GM18502 (cell line): ENCODE data around the gene RNF114.
"Not testable (repeated sequence)": the region's sequence is repeated elsewhere in the genome, so short reads cannot be mapped to it uniquely, and the experiment has no call there.

ENCODE experiments used
- ATAC-seq: cut with Tn5 transposase; IDR thresholded peaks from one replicate; pipeline ENCODE4 v1.9.1; 2021; ENCODE audit warnings: mild to moderate bottlenecking; ENCODE audit not compliant: unreplicated experiment, poor library complexity

RNF114 gene

GRCh38 chr20:49957089-49957938, 21.1 kb downstream of the RNF114 start:
- ATAC-seq: not testable (repeated sequence)

GRCh38 chr20:49961413-49961812, 25.2 kb downstream of the RNF114 start:
- ATAC-seq: no peak

GRCh38 chr20:49964964-49965780, 29.0 kb downstream of the RNF114 start:
- no peak for ATAC-seq

DNA sequence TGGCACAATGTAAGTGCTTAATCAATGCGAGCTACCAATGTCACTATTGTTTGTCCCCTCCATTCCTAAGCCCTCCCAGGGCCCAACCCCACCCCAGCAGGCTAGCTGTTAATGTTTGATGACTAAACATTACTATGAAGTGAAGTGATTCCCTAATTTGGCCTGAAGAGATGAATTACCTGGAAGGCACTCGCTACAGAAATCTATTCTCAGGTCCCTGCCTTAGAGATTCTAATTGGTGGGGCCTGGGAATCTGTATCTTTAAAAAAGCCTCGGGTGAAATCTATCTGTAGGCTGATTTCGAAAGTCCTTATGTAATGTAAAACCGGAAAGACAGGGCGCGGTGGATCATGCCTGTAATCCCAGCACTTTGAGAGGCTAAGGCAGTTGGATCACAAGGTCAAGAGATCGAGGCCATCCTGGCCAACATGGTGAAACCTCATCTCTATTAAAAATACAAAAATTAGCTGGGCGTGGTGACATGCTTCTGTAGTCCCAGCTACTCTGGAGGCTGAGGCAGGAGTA, 29.6 kb downstream of the RNF114 start:
- ATAC-seq: no peak

DNA sequence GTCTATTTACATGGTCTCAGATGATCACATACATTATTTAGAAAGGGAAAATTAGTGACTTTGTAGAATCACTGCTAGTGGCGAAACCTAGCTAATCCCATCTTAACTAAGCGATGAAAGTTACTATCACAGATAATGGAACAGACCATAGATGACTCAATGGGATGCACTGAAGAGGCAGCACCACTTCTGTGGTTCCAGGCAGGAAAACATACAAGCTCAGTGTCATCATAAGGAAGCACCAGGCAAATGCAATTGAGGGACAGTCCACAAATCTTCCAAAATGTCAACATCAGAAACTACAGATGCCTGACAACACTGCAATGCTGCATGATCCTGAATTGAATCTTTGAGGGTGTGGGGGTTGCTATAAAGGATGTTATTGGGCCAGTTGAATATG, 30.7 kb downstream of the RNF114 start:
- no peak for ATAC-seq

GRCh38 chr20:49969234-49969633, 33.0 kb downstream of the RNF114 start:
- ATAC-seq: no peak

- no peak for ATAC-seq
Measured at GRCh38 chr20:49969946-49970345, 33.7 kb downstream of the RNF114 start.

DNA sequence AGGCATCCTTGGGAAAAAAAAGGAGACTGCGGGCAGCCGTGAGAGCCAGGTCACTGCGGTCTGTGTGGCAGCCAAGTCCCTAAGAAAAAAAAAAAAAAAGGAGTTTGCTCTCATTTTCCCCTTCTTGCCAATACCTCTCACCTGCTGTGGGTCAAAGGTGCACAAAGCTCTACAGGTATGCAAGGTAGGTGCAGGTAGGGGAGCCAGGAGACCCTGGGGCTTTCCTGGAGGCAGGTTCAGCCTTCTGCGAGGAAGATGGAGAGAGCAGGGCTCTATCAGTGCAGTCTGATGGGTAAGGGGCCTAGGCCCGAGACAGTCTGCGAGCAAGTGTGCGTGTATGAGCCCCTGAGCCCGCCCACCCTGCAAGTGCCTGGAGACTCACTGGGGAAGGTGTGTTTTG, 34.3 kb downstream of the RNF114 start:
- no peak for ATAC-seq

- no peak for ATAC-seq
Measured at GRCh38 chr20:49973981-49974380, 37.8 kb downstream of the RNF114 start.

DNA sequence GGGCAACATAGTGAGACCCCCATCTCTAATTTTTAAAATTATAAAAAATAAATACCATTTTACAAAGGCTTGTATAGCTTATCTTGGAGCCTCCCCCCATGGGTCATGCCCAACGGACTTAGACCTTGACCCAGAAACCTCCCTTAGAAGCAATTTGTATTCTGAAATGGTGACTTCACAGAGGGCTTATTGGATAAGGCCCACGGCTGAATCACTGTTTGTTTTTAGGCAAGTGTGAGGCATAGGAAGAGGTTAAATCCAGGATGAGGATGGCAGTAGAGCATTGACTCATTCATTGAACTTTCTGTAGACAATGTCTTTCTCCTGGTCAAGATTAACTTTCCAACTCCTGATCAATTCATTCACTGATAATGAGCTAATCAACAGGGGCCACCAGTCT, 40.3 kb downstream of the RNF114 start:
- ATAC-seq: no peak

GRCh38 chr20:49977740-49978139, 41.5 kb downstream of the RNF114 start:
- not testable (repeated sequence) for ATAC-seq

DNA sequence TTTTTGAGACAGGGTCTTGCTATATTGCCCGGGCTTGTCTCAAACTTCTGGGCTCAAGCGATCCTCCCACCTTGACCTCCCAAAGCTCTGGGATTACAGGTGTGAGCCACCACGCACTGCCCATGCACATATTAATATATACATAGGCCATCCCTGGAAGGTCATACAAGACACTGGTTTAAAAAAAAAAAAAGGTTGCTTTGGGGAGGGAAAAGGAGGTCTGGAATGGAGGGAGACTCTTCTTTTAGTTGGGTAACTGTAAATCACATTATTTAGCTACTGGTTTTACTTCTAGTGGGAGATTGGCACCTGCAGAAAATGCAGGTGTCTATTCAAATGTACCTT, 42.5 kb downstream of the RNF114 start:
- no peak for ATAC-seq

GRCh38 chr20:49979030-49979832, 43.0 kb downstream of the RNF114 start:
- no peak for ATAC-seq

GRCh38 chr20:49980140-49981008, 44.2 kb downstream of the RNF114 start:
- ATAC-seq: no peak

DNA sequence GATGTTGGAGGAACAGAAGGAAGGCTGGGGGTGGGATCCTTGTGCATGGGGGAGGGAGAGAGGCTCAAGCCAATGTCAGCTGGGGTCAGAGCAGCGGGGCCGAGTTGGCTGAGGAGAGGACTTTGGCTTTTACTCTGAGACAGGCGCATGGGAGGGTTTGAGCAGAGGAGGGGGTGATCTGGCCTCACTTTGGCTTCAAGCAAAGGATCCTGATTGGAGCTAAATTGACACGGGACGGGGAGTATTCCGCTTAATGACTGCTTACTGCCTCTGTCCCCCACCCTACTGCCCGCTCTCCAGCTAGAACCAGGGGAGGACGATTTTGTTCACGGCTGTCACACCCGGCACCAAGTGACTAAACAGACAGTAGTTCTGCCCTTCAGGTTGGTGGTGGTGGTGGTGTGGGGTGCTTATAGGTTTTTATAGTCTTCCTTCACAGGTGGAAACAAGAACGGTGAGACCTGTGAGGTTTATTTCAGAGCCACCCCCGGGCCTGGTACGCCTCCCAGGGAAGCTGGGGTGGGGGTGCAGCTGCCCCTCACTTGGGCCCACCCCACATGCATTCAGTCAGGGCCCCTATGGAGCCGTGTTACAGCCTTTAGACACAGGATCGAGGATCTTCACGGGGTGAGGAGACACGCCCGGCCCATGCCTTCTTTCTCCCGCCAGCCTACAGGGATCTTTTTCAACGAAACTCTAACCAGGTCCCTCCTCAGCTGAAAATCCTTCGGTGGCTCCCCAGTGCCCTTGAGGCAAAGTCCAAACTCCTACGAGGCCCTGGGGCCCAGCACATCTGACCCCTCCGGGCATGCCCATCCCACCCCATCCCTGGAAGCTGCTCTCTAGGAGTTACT, 45.2 kb downstream of the RNF114 start:
- ATAC-seq: no peak

GRCh38 chr20:49982072-49982345, 45.8 kb downstream of the RNF114 start:
- no peak for ATAC-seq

DNA sequence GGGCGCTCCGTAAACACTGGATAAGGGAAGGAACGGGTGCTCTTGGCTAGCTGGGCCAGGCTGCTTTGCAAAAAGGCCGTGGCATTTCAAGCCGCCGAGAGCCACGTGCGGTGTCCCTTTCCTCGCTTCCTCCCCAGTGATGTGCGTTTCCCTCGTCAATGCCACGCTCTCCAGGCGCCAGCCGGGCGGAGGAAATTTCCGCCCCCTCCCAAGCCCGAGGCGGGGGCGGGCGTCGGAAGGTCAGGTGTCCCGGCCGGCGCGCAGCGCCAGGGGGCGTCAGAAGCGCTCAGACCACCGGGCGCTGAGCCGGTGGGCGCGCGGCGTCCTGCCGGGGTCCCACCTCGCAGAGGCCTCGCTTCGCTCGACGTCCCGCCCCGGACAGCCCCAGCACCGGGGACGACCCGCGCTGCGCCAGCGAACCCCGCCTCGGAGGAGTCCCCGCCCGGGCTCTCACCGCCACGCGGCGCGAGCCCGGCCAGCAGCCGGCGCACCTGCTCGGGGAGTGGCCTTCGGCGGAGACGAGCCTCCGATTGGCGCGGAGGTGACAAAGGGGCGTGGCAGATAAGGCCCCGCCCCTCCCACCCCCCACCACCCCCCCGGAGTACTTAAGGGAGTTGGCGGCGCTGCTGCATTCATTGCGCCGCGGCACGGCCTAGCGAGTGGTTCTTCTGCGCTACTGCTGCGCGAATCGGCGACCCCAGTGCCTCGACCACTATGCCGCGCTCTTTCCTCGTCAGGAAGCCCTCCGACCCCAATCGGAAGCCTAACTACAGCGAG, 46.3 kb downstream of the RNF114 start, which contains the start of gene SNAI1:
TSS of gene SNAI1 (plus strand) at position 635 of the 777 bp plus-strand sequence. CDS start at position 715, 80 bp downstream.
- peak; percentile 75 for ATAC-seq
